Panc1 (cell line): Measurements from ENCODE around the gene CRLF1. TPM values are rescaled to one million over a fixed set of nuclear protein-coding genes. Genes with fewer than 3 reads are reported as not detected.

Experiments
- ATAC-seq: fragments of 200-7000 bp; cut with Tn5 transposase; 2 replicates; pipeline ENCODE4 v1.9.1; 2020; ENCODE audit warnings: mild to moderate bottlenecking, moderate library complexity
- BruUV-seq: library from RNA; stranded (reverse); fragments of 400-500 nt; replicated peaks from 2 replicates; lab custom pipeline; 2021; lab: Mats Ljungman, UMichigan
- CTCF ChIA-PET: fragments of 300-600 bp; sonication (Branson Sonifier 250); formaldehyde crosslinking; loops from one replicate; lab custom pipeline; 2022; ENCODE audit warnings: antibody characterized with exemption; lab: Charles Lee
- POLR2A ChIA-PET: fragments of 300-600 bp; sonication (Branson Sonifier 250); formaldehyde crosslinking; loops from one replicate; lab custom pipeline; 2022; ENCODE audit warnings: antibody characterized with exemption; lab: Charles Lee
- DNase-seq: peaks from one replicate; pipeline ENCODE4 v3.0.0-alpha.2; 2010; ENCODE audit warnings: low read depth, low spot score
- H3K27ac ChIP-seq: 2 replicates; pipeline ENCODE4 v1.5.1; 2011; ENCODE audit warnings: mild to moderate bottlenecking, low read length, inconsistent platforms
- H3K27me3 ChIP-seq: fragments of 200-500 bp; sonication (Bioruptor generic); 2 replicates; pipeline ENCODE4 v1.6.0; 2014; ENCODE audit warnings: low read length, inconsistent platforms; ENCODE audit not compliant: control insufficient read depth, insufficient read depth
- H3K36me3 ChIP-seq: fragments of 200-500 bp; sonication (Bioruptor generic); 2 replicates; pipeline ENCODE4 v1.5.1; 2014; ENCODE audit warnings: inconsistent platforms, mild to moderate bottlenecking, low read length, moderate library complexity; ENCODE audit not compliant: control insufficient read depth, insufficient read depth
- H3K4me1 ChIP-seq: 2 replicates; pipeline ENCODE4 v1.5.1; 2011; ENCODE audit warnings: inconsistent platforms, mild to moderate bottlenecking, low read length, moderate library complexity; ENCODE audit not compliant: control insufficient read depth, insufficient read depth
- H3K4me3 ChIP-seq, 2 experiments: 2 replicates each; pipeline ENCODE4 v1.5.1; 2011 to 2012; ENCODE audit warnings: low read depth in 2 of 2, low read length in 2 of 2, mild to moderate bottlenecking in 2 of 2, inconsistent platforms in 1 of 2, moderate library complexity in 1 of 2
- H3K9me3 ChIP-seq: fragments of 200-500 bp; sonication (Bioruptor generic); 2 replicates; pipeline ENCODE4 v1.5.1; 2014; ENCODE audit warnings: low read depth, mild to moderate bottlenecking, inconsistent platforms, low read length, moderate library complexity; ENCODE audit not compliant: control insufficient read depth, insufficient read depth
- CTCF ChIP-seq: fragments of 450-650 bp; IDR thresholded peaks from 2 replicates; pipeline ENCODE4 v1.5.1; 2017; ENCODE audit warnings: mild to moderate bottlenecking
- POLR2AphosphoS5 ChIP-seq: IDR thresholded peaks from 2 replicates; pipeline ENCODE4 v1.6.1; 2012; ENCODE audit warnings: mild to moderate bottlenecking, low read depth, low read length, moderate library complexity
- REST ChIP-seq, 2 experiments: IDR thresholded peaks; 2 replicates each; pipeline ENCODE4 v1.6.1; 2011 to 2012; ENCODE audit warnings: low read depth in 2 of 2, control low read depth in 1 of 2, low read length in 1 of 2, mild to moderate bottlenecking in 1 of 2, moderate library complexity in 1 of 2; ENCODE audit not compliant: insufficient read depth in 1 of 2
- SIN3A ChIP-seq: IDR thresholded peaks from 2 replicates; pipeline ENCODE4 v1.6.1; 2012; ENCODE audit warnings: low read depth, mild to moderate bottlenecking, low read length, moderate library complexity, borderline replicate concordance; ENCODE audit not compliant: insufficient read depth
- TCF7L2 ChIP-seq: IDR thresholded peaks from 2 replicates; pipeline ENCODE4 v1.6.1; 2011; ENCODE audit warnings: mild to moderate bottlenecking, low read depth, low read length, inconsistent platforms
- in situ Hi-C: cut with HindIII; loops from 2 replicates; pipeline ENCODE4 v1.10.0; 2016; ENCODE audit warnings: low sequenced_read_pairs, low pct_unique_long_range_greater_than_20kb
- intact Hi-C: fragments of 100-400 bp; cut with micrococcal nuclease; formaldehyde crosslinking; loops from one replicate; pipeline ENCODE4 v1.10.0; 2022; ENCODE audit not compliant: unreplicated experiment
- total RNA-seq: library from RNA; stranded (reverse); gene quantifications from one replicate; pipeline ENCODE4 v1.2.1, GENCODE V29; 2021; ENCODE audit not compliant: unreplicated experiment

CRLF1 gene
- total RNA-seq, 1 experiment from 2014 or later: 3.5 TPM

- ChIA-PET CTCF (no interaction called here), POLR2A (no interaction called here)
- Histone ChIP-seq H3K36me3 (no peaks in the 10 kb centered on the region; the same call in 1 of the 2 replicates), H3K9me3 (no peaks in the 10 kb centered on the region), H3K27me3 (no peaks in the 10 kb centered on the region), H3K27ac (no peak overlapping the region), H3K4me3 (no peak overlapping the region), H3K4me1 (no peaks in the 10 kb centered on the region)
- in situ Hi-C loops (no loop called here), intact Hi-C loops (no loop called here)
- ATAC-seq (no peak), DNase-seq (no peak)
- BruUV-seq: no TSS peak
- TF ChIP-seq REST (IDR thresholded peaks at IDR 0.05; ENCODE audit: insufficient read depth in 1 of 2, low read depth in 2 of 2, low read length in 1 of 2) (no peak), POLR2AphosphoS5 (no peak), SIN3A (no peak), TCF7L2 (no peak), CTCF (no peak)
These were observed 39.6 kb downstream of the CRLF1 start for GRCh38 chr19:18566953-18567352.

- ATAC-seq (no peak), DNase-seq (no peak)
- H3K27me3 ChIP-seq: no peaks in the 10 kb centered on the region
- peaks cover 5% of the 10 kb centered on the region; the same call in 1 of the 2 replicates for H3K36me3 ChIP-seq
- no peak overlapping the region for H3K27ac ChIP-seq
- TF ChIP-seq REST (IDR thresholded peaks at IDR 0.05; ENCODE audit: insufficient read depth in 1 of 2, low read depth in 2 of 2, low read length in 1 of 2): no peak
- no peak for TF ChIP-seq SIN3A
- no peak for TF ChIP-seq POLR2AphosphoS5
- no peak for TF ChIP-seq TCF7L2
- in situ Hi-C loops (no loop called here), intact Hi-C loops (no loop called here)
- CTCF ChIA-PET: no interaction called here
- POLR2A ChIA-PET: no interaction called here
- BruUV-seq: no TSS peak
- H3K4me1 ChIP-seq: 0 out of 2 replicates have a peak, but pooled peaks cover 4% of the 10 kb centered on the region
- no peaks in the 10 kb centered on the region for H3K9me3 ChIP-seq
- H3K4me3 ChIP-seq: no peak overlapping the region
These were observed 44.5 kb downstream of the CRLF1 start for GRCh38 chr19:18562086-18562485.
